Nephron (organoid): ENCODE measurements around the gene NFKBIE.

ENCODE experiments used
- H3K27ac Mint-ChIP-seq, 3 experiments: 2 replicates each; pipeline ENCODE4 v1.8.0; 2020; ENCODE audit warnings: mixed read lengths in 3 of 3, mild to moderate bottlenecking in 2 of 3, moderate library complexity in 1 of 3
- H3K27me3 Mint-ChIP-seq: 2 replicates; pipeline ENCODE4 v1.8.0; 2021; ENCODE audit warnings: low read depth, mild to moderate bottlenecking, moderate library complexity, mixed read lengths
- H3K36me3 Mint-ChIP-seq: 2 replicates; pipeline ENCODE4 v1.8.0; 2020; ENCODE audit warnings: low read depth, mixed read lengths
- H3K4me1 Mint-ChIP-seq: 2 replicates; pipeline ENCODE4 v1.8.0; 2020; ENCODE audit warnings: mixed read lengths
- H3K4me3 Mint-ChIP-seq, 3 experiments: 2 replicates each; pipeline ENCODE4 v1.8.0; 2020; ENCODE audit warnings: mild to moderate bottlenecking in 3 of 3, mixed read lengths in 3 of 3, moderate library complexity in 2 of 3
- H3K9me3 Mint-ChIP-seq: 2 replicates; pipeline ENCODE4 v1.8.0; 2020; ENCODE audit warnings: mixed read lengths
- TF ChIP-seq, protein P1 (sequence below), 3 experiments: fragments of 200-600 bp; sonication (generic); IDR thresholded peaks; one replicate each; pipeline ENCODE4 v1.5.0; 2021; ENCODE audit warnings: antibody characterized with exemption in 3 of 3; ENCODE audit not compliant: unreplicated experiment in 3 of 3

Gene NFKBIE

DNA sequence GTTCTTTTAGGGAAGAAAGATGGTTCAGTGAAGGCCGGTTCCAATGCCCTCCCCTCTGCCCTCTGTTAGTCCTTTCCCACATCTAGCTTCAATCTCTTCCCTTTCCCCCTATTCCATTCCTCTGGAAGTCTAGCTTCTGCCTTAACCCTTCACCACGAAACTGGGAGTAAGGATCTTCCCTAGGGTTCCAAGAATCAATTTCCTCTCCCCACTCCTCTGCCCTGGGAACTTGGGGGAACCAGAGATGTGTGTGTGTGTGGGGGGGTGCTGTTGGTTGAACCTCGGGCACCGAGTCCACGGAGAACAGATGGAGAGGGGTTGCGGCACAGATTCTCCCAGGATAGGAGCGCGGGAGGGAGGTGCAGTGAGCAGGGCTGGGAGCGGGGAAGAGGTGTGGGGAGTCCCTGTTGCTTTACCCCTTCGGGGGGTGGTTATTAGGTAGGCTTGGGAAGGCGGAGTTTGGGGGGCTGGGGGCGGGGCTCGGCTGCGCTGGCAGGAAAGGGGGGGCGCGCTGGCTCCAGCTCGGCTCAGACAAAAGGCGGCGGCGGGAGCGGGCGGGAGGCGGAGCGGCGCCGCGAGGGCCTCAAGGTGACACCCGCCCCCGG lies 4.7 kb upstream of the NFKBIE start, which contains the start of gene TMEM151B:
Gene TMEM151B (plus strand): TSS at position 530 of the 605 bp plus-strand sequence. CDS start 293 bp downstream, outside the sequence.
- TF ChIP-seq, protein P1, sequence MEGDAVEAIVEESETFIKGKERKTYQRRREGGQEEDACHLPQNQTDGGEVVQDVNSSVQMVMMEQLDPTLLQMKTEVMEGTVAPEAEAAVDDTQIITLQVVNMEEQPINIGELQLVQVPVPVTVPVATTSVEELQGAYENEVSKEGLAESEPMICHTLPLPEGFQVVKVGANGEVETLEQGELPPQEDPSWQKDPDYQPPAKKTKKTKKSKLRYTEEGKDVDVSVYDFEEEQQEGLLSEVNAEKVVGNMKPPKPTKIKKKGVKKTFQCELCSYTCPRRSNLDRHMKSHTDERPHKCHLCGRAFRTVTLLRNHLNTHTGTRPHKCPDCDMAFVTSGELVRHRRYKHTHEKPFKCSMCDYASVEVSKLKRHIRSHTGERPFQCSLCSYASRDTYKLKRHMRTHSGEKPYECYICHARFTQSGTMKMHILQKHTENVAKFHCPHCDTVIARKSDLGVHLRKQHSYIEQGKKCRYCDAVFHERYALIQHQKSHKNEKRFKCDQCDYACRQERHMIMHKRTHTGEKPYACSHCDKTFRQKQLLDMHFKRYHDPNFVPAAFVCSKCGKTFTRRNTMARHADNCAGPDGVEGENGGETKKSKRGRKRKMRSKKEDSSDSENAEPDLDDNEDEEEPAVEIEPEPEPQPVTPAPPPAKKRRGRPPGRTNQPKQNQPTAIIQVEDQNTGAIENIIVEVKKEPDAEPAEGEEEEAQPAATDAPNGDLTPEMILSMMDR (IDR thresholded peaks at IDR 0.05; ENCODE audit: unreplicated experiment in 3 of 3): no peak
- H3K36me3 Mint-ChIP-seq: no peaks in the 10 kb centered on the region
- H3K27me3 Mint-ChIP-seq: peaks cover 57% of the 10 kb centered on the region
- peak within 1 kb of the TSS; percentile 81 to 86 (median 82) for H3K4me3 Mint-ChIP-seq
- H3K9me3 Mint-ChIP-seq: no peaks in the 10 kb centered on the region
- H3K27ac Mint-ChIP-seq: no peak within 1 kb of the TSS
- peaks cover 6% of the 10 kb centered on the region for H3K4me1 Mint-ChIP-seq

DNA sequence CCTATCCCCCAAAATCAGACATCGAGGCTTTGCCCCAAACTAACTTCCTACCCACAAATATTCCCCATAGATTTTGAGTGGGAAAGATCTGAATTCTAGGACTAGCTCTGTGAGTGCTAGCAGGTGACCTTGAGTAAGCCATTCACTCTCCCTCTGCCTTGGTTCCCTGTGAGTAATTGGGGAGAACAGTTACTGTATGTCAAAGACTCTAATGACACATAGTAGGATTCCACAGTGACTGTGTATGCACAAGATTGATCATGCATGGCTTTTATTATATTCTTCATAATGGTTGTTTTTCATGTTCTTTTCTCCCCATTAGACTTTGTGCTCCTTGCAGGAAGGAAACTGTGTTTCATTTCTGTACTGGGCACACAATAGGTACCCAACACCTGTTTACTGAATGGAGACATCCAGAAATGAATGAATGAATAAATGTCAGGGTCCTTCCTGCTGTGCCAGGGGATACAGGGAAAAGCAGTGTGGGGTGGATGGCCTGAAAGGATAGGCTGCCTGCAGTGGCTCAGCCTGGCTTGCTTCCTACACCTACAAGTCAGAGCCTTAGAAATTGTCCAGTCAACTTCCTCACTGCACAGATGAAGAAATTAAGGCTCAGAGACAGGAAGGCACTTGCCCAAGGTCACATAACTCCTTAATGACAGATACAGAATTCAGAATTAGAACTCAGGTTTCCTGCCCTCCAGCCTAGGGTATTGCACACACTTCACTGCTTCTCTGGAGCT lies 4.0 kb upstream of the NFKBIE start:
- H3K9me3 Mint-ChIP-seq: no peaks in the 10 kb centered on the region
- H3K4me3 Mint-ChIP-seq: peak overlapping the region; percentile 75 to 86 (median 80)
- H3K27me3 Mint-ChIP-seq: peaks cover 54% of the 10 kb centered on the region
- H3K4me1 Mint-ChIP-seq: peaks cover 13% of the 10 kb centered on the region
- TF ChIP-seq, protein P1 (IDR thresholded peaks at IDR 0.05; ENCODE audit: unreplicated experiment in 3 of 3): no peak
- no peaks in the 10 kb centered on the region for H3K36me3 Mint-ChIP-seq
- no peak overlapping the region for H3K27ac Mint-ChIP-seq

DNA sequence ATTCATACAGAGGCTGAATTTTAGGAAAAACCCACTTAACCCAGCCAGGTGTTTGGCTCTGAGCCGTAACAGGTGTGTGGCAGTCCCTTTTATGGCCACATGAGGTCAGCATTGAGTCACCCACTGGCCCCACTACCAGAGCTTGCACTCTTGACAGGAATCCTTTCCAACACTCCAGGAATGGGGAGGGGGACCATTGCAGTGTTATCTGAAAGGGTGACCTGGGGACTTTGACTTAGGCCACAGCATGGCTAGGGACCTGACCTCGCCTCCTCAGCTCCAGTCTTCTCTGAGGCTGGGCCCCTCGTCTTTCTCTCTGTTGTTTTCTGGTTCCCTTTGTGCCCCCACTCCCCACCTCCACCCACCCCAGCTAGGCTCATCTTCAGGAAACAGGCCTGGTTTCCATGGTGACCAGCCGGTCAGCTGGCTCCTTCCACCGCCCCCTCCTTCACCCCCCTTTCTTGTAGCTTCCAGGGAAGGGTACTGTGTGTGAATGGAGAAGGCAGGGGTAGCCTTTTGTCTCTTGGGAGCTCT lies 2.8 kb upstream of the NFKBIE start:
- Mint-ChIP-seq H3K4me1 (peaks cover 24% of the 10 kb centered on the region), H3K27ac (no peak overlapping the region), H3K27me3 (peaks cover 50% of the 10 kb centered on the region), H3K36me3 (no peaks in the 10 kb centered on the region), H3K4me3 (peak overlapping the region; percentile 53 to 69 (median 65)), H3K9me3 (no peaks in the 10 kb centered on the region)
- TF ChIP-seq, protein P1 (IDR thresholded peaks at IDR 0.05; ENCODE audit: unreplicated experiment in 3 of 3): peak; percentile 95 to 97 (median 96)

DNA sequence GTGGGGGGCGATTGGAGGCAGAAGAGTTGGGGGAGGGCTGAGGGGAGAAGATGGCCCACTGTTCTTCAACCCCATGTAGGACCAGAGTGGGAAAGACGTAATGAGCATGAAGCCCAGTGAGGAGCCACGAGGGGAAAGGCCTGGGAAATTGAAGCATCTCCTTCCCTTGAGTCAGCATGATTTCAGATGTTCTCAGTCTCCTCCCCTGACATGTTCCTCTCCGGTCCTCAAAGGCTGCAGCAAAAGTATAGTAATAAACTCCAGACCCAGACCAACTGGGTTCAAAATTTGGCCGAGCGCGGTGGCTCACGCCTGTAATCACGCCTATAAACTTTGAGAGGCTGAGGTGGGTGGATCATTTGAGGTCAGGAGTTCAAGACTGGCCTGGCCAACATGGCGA lies 1.9 kb upstream of the NFKBIE start:
- TF ChIP-seq, protein P1 (IDR thresholded peaks at IDR 0.05; ENCODE audit: unreplicated experiment in 3 of 3): no peak
- H3K4me1 Mint-ChIP-seq: peaks cover 34% of the 10 kb centered on the region
- peaks cover 41% of the 10 kb centered on the region for H3K27me3 Mint-ChIP-seq
- H3K36me3 Mint-ChIP-seq: no peaks in the 10 kb centered on the region
- peak overlapping the region; percentile 26 to 85 (median 59) for H3K4me3 Mint-ChIP-seq
- no peaks in the 10 kb centered on the region for H3K9me3 Mint-ChIP-seq
- H3K27ac Mint-ChIP-seq: no peak overlapping the region

DNA sequence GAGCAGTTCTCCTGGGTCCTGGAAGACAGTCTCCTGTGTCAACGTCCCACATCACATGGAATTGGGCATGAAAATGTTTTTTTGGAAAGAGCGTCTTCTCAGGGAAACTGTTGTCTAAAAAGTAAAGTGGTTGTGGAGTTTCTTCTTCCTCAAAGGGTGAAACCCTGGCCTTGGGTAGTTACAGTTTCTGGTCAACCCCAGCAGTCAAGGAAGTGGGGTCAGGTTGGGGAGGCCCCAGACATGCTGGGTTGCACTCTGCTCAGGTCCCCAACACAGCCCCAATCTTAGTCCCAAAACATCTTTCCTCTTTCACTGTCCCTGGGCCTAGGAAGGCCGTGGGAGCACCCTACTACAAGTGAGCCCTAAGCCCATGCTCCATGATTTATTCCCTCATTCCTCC lies 996 bp upstream of the NFKBIE start:
- TF ChIP-seq, protein P1 (IDR thresholded peaks at IDR 0.05; ENCODE audit: unreplicated experiment in 3 of 3): no peak
- Mint-ChIP-seq H3K4me1 (peaks cover 34% of the 10 kb centered on the region), H3K36me3 (no peaks in the 10 kb centered on the region), H3K27me3 (peaks cover 34% of the 10 kb centered on the region), H3K9me3 (no peaks in the 10 kb centered on the region), H3K27ac (peak overlapping the region in 1 of 3 experiments; percentile 30), H3K4me3 (peak overlapping the region; percentile 77 to 97 (median 85))
